Upper lobe of right lung (tissue), 1 donor: ENCODE measurements around the gene TEAD3. TPM values are rescaled to one million over a fixed set of nuclear protein-coding genes. Genes with fewer than 3 reads are reported as not detected.

Source experiments
- ATAC-seq: fragments of 200-7000 bp; cut with Tn5 transposase; one replicate; pipeline ENCODE4 v1.9.1; 2020; ENCODE audit warnings: mild to moderate bottlenecking, moderate library complexity
- DNase-seq: peaks from one replicate; pipeline ENCODE4 v3.0.0-alpha.2; 2020
- H3K27ac ChIP-seq: fragments of 200-600 bp; one replicate; pipeline ENCODE4 v1.8.0; 2022
- H3K27me3 ChIP-seq: fragments of 200-600 bp; one replicate; pipeline ENCODE4 v1.8.0; 2022; ENCODE audit warnings: mild to moderate bottlenecking
- H3K36me3 ChIP-seq: fragments of 200-600 bp; one replicate; pipeline ENCODE4 v1.8.0; 2022
- H3K4me1 ChIP-seq: fragments of 200-600 bp; one replicate; pipeline ENCODE4 v1.8.0; 2022
- H3K4me3 ChIP-seq: fragments of 200-600 bp; one replicate; pipeline ENCODE4 v1.8.0; 2022; ENCODE audit warnings: mild to moderate bottlenecking
- H3K9me3 ChIP-seq: fragments of 200-600 bp; one replicate; pipeline ENCODE4 v1.8.0; 2022
- intact Hi-C: fragments of 100-400 bp; cut with DNase I; formaldehyde crosslinking; loops from one replicate; pipeline ENCODE4 v1.11.0; 2022
- total RNA-seq: library from RNA; stranded (reverse); fragmentation: NEBNext Ultra II Directional; extraction: Animal tissue kit (Norgen Biotek cat#: 25700); gene quantifications from one replicate; pipeline ENCODE4 v1.2.1, GENCODE V29; 2021
- TF ChIP-seq, protein P1 (sequence below): fragments of 200-600 bp; IDR thresholded peaks from one replicate; pipeline ENCODE4 v1.8.0; 2022; ENCODE audit warnings: antibody characterized with exemption
- donor health status: DM: no; HTN: yes; CAD: no; lungs with severe emphysema.

TEAD3 gene
- total RNA-seq, 1 donor from 2014 or later, result 23.4 TPM

DNA sequence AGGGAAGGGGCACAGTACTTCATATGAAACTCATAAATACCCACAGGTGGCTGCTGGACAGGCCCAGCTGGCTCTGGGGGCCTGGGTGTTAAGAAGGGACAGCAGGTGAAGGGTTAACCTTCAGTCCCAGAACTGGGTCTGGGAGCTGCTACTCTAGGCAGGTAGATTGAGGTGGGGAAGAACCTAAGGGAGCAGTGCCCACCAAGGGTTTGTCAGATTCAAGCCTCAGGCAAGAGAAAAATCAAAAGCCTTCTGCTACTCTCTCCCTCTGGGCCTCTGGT is 23.1 kb downstream of the TEAD3 start:
- no peak for DNase-seq
- no peak overlapping the region for H3K4me3 ChIP-seq
- no peaks in the 10 kb centered on the region for H3K27me3 ChIP-seq
- no peaks in the 10 kb centered on the region for H3K9me3 ChIP-seq
- intact Hi-C loops, result no loop called here
- no peak overlapping the region for H3K27ac ChIP-seq
- H3K4me1 ChIP-seq, result peaks cover 16% of the 10 kb centered on the region
- H3K36me3 ChIP-seq, result peaks cover 49% of the 10 kb centered on the region
- no peak for ATAC-seq
- TF ChIP-seq, protein P1, sequence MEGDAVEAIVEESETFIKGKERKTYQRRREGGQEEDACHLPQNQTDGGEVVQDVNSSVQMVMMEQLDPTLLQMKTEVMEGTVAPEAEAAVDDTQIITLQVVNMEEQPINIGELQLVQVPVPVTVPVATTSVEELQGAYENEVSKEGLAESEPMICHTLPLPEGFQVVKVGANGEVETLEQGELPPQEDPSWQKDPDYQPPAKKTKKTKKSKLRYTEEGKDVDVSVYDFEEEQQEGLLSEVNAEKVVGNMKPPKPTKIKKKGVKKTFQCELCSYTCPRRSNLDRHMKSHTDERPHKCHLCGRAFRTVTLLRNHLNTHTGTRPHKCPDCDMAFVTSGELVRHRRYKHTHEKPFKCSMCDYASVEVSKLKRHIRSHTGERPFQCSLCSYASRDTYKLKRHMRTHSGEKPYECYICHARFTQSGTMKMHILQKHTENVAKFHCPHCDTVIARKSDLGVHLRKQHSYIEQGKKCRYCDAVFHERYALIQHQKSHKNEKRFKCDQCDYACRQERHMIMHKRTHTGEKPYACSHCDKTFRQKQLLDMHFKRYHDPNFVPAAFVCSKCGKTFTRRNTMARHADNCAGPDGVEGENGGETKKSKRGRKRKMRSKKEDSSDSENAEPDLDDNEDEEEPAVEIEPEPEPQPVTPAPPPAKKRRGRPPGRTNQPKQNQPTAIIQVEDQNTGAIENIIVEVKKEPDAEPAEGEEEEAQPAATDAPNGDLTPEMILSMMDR, result no peak

DNA sequence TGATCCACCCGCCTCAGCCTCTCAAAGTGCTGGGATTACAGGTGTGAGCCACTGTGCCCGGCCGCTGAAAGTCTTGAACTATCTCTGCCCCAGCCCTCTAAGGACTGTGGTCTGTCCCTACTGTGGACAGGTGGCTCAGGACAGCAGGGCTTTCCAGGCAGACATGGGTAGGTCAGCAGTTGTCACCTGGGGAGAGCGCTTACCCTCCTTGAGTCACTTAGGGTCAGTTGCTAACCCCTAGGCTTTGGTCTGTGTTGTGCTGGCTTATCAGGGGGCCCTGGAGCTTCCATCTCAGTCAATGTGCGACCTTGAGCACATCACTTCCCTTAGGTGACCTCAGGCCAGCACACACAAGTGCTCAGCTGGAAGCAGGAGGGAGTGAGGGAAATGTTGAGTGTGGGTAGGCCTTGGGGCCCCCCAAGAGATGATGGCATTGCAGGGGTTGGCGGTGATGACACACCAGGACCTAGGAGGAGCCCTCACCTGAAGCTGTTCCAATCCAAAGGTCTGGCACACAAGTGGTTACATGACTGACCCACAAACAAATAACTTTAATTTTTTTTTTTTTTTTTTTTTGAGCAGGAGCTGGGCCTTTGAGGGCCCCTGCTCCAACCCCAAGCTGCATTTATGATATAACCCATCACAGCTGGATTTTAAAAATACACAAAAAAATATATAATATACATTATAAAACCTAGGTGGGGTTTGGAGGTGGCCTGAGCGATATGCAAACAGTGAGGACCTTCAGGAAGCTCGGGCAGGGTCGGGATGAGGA is 23.6 kb downstream of the TEAD3 start:
- Histone ChIP-seq H3K4me1 (peaks cover 16% of the 10 kb centered on the region), H3K36me3 (peaks cover 49% of the 10 kb centered on the region), H3K27me3 (no peaks in the 10 kb centered on the region), H3K4me3 (no peak overlapping the region), H3K9me3 (no peaks in the 10 kb centered on the region), H3K27ac (no peak overlapping the region)
- TF ChIP-seq, protein P1, result no peak
- DNase-seq, result no peak
- no peak for ATAC-seq
- intact Hi-C loops, result no loop called here

DNA sequence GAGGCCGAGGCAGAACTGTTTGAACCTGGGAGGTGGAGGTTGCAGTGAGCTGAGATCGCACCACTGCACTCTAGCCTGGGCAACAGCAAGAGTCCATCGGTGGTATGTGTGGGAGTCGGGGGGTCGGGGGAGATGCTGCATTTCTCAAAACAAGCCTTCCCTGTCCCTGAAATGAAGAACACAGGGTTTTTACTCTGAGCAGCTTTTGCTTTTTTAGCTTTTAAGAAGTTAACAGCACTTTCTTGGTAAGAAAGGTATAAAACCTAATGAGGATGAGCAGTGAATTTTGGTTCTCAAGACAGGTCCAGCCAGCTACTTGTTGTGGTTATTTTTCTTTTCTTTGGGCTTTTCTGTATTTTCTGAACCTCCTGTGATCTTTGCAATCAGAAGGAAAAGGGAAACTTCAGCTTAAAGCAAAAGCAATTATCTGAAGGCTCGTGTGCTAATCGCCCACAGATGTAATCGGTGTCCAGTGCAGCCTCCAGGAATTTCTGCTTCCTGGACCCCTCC is 25.0 kb downstream of the TEAD3 start:
- H3K27ac ChIP-seq, result no peak overlapping the region
- no peaks in the 10 kb centered on the region for H3K9me3 ChIP-seq
- ATAC-seq (no peak), DNase-seq (no peak)
- intact Hi-C loops, result no loop called here
- H3K4me1 ChIP-seq, result peaks cover 16% of the 10 kb centered on the region
- H3K4me3 ChIP-seq, result no peak overlapping the region
- H3K36me3 ChIP-seq, result peaks cover 49% of the 10 kb centered on the region
- TF ChIP-seq, protein P1, result no peak
- no peaks in the 10 kb centered on the region for H3K27me3 ChIP-seq

DNA sequence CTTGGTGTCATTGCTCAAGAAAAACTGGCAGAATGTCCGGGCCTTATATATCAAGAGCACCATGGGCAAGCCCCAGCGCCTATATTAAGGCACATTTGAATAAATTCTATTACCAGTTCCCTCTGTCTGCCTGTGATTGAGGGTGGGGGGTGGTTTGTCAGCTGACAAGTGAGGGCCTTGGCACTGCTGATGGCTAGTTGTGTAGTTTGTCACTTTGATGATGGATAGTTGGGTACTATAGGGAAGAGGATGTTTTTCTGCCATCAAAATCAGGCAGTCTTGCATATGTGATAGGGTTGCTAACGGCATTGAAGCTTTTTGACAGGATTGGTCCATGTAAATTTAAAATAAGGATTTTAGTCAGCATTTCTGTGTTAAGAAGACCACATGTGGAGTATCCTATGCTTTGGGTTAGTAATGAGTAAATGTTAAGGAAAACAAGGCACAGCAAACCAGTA is 26.2 kb downstream of the TEAD3 start:
- TF ChIP-seq, protein P1, result no peak
- H3K27me3 ChIP-seq, result no peaks in the 10 kb centered on the region
- H3K27ac ChIP-seq, result no peak overlapping the region
- ATAC-seq (no peak), DNase-seq (no peak)
- H3K4me1 ChIP-seq, result peaks cover 16% of the 10 kb centered on the region
- no peak overlapping the region for H3K4me3 ChIP-seq
- no peaks in the 10 kb centered on the region for H3K9me3 ChIP-seq
- intact Hi-C loops, result no loop called here
- H3K36me3 ChIP-seq, result peaks cover 54% of the 10 kb centered on the region

DNA sequence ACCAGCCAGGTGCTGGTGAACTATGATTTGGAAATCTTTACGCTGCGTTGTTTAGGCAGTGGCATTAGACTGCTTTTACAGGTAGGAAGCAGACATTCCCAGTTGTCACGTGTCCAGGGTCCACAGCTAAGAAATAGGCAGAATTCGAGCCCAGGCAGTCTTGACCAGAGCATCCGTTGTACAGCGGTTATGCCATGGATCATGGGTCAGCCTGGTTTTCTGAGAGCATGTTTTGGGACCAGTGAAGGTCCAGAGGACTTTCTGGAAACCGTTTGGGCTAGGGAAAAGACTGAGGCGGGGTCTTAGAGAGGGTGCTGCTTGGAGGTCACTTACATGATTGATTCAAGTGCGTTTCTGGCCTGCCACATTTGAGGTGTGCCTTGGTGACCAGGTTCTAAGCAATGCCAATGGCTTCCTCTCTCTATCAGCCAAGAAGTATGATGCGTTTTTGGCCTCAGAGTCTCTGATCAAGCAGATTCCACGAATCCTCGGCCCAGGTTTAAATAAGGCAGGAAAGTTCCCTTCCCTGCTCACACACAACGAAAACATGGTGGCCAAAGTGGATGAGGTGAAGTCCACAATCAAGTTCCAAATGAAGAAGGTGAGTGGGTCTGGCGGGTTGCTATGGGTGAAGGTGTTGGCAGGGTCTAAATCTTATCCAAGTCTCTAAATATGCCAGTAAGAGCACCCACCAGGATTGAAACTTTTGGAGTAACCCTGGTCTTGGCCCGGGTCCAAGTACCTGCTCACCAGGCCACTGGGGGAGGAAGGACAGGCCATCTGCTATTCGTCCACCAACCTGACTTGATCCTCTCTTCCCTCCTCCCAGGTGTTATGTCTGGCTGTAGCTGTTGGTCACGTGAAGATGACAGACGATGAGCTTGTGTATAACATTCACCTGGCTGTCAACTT is 26.9 kb downstream of the TEAD3 start:
- H3K4me1 ChIP-seq, result peaks cover 16% of the 10 kb centered on the region
- ATAC-seq (no peak), DNase-seq (no peak)
- H3K9me3 ChIP-seq, result no peaks in the 10 kb centered on the region
- peak overlapping the region; percentile 90 for H3K27ac ChIP-seq
- TF ChIP-seq, protein P1, result no peak
- intact Hi-C loops, result no loop called here
- no peaks in the 10 kb centered on the region for H3K27me3 ChIP-seq
- peaks cover 48% of the 10 kb centered on the region for H3K36me3 ChIP-seq
- H3K4me3 ChIP-seq, result peak overlapping the region; percentile 91
